A673 (cell line): ENCODE data around the gene MINDY4. TPM values are rescaled to one million over a fixed set of nuclear protein-coding genes. Genes with fewer than 3 reads are reported as not detected.

Experiments used
- BruUV-seq: library from RNA; stranded (reverse); fragments of 400-500 nt; replicated peaks from 2 replicates; lab custom pipeline; 2021; lab: Mats Ljungman, UMichigan
- CTCF ChIA-PET: fragments of 300-600 bp; sonication (Branson Sonifier 250); formaldehyde crosslinking; loops from one replicate; lab custom pipeline; 2022; ENCODE audit warnings: antibody characterized with exemption; lab: Charles Lee
- POLR2A ChIA-PET: fragments of 300-600 bp; sonication (Branson Sonifier 250); formaldehyde crosslinking; loops from one replicate; lab custom pipeline; 2022; ENCODE audit warnings: antibody characterized with exemption; ENCODE audit not compliant: low non-redundant PET; lab: Charles Lee
- DNase-seq: peaks from one replicate; pipeline ENCODE4 v3.0.0-alpha.2; 2015; ENCODE audit warnings: low spot score
- H3K27ac ChIP-seq: fragments of 200-600 bp; sonication (generic); 2 replicates; pipeline ENCODE4 v1.5.1; 2016; ENCODE audit warnings: mixed run types, low read depth, mild to moderate bottlenecking, mixed read lengths, antibody characterized with exemption, low read length; ENCODE audit not compliant: poor library complexity, severe bottlenecking
- H3K27me3 ChIP-seq: fragments of 200-600 bp; sonication (generic); replicated peaks from 2 replicates; pipeline ENCODE4 v1.6.1; 2017; ENCODE audit warnings: mixed run types, low read depth, mild to moderate bottlenecking, mixed read lengths, antibody characterized with exemption, low read length; ENCODE audit not compliant: insufficient read depth, poor library complexity
- H3K36me3 ChIP-seq: fragments of 200-600 bp; sonication (generic); 2 replicates; pipeline ENCODE4 v1.6.1; 2016; ENCODE audit warnings: mixed run types, mild to moderate bottlenecking, mixed read lengths, antibody characterized with exemption, low read length; ENCODE audit not compliant: insufficient read depth, poor library complexity, severe bottlenecking
- H3K4me1 ChIP-seq: fragments of 200-600 bp; sonication (generic); 2 replicates; pipeline ENCODE4 v1.6.1; 2017; ENCODE audit warnings: mixed run types, mild to moderate bottlenecking, mixed read lengths, antibody characterized with exemption, low read length; ENCODE audit not compliant: insufficient read depth, poor library complexity, severe bottlenecking
- H3K4me3 ChIP-seq: fragments of 200-600 bp; sonication (generic); 2 replicates; pipeline ENCODE4 v1.5.1; 2016; ENCODE audit warnings: low read depth, mixed run types, mild to moderate bottlenecking, mixed read lengths, low read length; ENCODE audit not compliant: poor library complexity, severe bottlenecking
- H3K9me3 ChIP-seq: fragments of 200-600 bp; sonication (generic); 2 replicates; pipeline ENCODE4 v1.6.1; 2016; ENCODE audit warnings: mixed run types, low read depth, mild to moderate bottlenecking, mixed read lengths, antibody characterized with exemption, low read length; ENCODE audit not compliant: poor library complexity, severe bottlenecking
- EZH2 ChIP-seq: fragments of 200-600 bp; sonication (generic); IDR thresholded peaks from 2 replicates; pipeline ENCODE4 v1.6.1; 2017; ENCODE audit warnings: borderline replicate concordance, low read depth, mild to moderate bottlenecking, mixed read lengths, antibody characterized with exemption, low read length; ENCODE audit not compliant: poor library complexity, severe bottlenecking
- intact Hi-C: fragments of 100-400 bp; cut with micrococcal nuclease; formaldehyde crosslinking; loops from one replicate; pipeline ENCODE4 v1.10.0; 2022; ENCODE audit not compliant: unreplicated experiment
- total RNA-seq: library from RNA; stranded (reverse); gene quantifications from 2 replicates; pipeline ENCODE4 v1.2.3, GENCODE V29; 2021
- TF ChIP-seq, protein P1 (sequence below): fragments of 300-800, 200-600 bp; sonication (generic); conservative IDR thresholded peaks from 2 replicates; pipeline ENCODE4 v1.5.1; 2017; ENCODE audit warnings: low read depth, mild to moderate bottlenecking, antibody characterized with exemption, low read length, moderate library complexity, mixed read lengths

The MINDY4 gene
- total RNA-seq, 1 experiment from 2014 or later: 3.8 TPM

- no peak overlapping the region for H3K4me3 ChIP-seq
- H3K27ac ChIP-seq: no peak overlapping the region
- CTCF ChIA-PET: no interaction called here
- H3K27me3 ChIP-seq: no peaks in the 10 kb centered on the region
- H3K4me1 ChIP-seq: no peaks in the 10 kb centered on the region
- no TSS peak for BruUV-seq
- no peaks in the 10 kb centered on the region for H3K36me3 ChIP-seq
- POLR2A ChIA-PET: no interaction called here
- intact Hi-C loops: no loop called here
- TF ChIP-seq EZH2: no peak
- H3K9me3 ChIP-seq: no peaks in the 10 kb centered on the region
- no peak for DNase-seq
Observed at GRCh38 chr7:30845426-30846135, 74.4 kb downstream of the MINDY4 start.

- BruUV-seq: no TSS peak
- POLR2A ChIA-PET: no interaction called here
- no peak overlapping the region for H3K4me3 ChIP-seq
- no peaks in the 10 kb centered on the region for H3K36me3 ChIP-seq
- CTCF ChIA-PET: no interaction called here
- DNase-seq: no peak
- intact Hi-C loops: no loop called here
- TF ChIP-seq EZH2: no peak
- TF ChIP-seq, protein P1, sequence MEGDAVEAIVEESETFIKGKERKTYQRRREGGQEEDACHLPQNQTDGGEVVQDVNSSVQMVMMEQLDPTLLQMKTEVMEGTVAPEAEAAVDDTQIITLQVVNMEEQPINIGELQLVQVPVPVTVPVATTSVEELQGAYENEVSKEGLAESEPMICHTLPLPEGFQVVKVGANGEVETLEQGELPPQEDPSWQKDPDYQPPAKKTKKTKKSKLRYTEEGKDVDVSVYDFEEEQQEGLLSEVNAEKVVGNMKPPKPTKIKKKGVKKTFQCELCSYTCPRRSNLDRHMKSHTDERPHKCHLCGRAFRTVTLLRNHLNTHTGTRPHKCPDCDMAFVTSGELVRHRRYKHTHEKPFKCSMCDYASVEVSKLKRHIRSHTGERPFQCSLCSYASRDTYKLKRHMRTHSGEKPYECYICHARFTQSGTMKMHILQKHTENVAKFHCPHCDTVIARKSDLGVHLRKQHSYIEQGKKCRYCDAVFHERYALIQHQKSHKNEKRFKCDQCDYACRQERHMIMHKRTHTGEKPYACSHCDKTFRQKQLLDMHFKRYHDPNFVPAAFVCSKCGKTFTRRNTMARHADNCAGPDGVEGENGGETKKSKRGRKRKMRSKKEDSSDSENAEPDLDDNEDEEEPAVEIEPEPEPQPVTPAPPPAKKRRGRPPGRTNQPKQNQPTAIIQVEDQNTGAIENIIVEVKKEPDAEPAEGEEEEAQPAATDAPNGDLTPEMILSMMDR: no peak
- H3K27ac ChIP-seq: no peak overlapping the region
- no peaks in the 10 kb centered on the region for H3K4me1 ChIP-seq
- no peaks in the 10 kb centered on the region for H3K27me3 ChIP-seq
- H3K9me3 ChIP-seq: no peaks in the 10 kb centered on the region
Observed at GRCh38 chr7:30846378-30846777, 75.2 kb downstream of the MINDY4 start.

DNA sequence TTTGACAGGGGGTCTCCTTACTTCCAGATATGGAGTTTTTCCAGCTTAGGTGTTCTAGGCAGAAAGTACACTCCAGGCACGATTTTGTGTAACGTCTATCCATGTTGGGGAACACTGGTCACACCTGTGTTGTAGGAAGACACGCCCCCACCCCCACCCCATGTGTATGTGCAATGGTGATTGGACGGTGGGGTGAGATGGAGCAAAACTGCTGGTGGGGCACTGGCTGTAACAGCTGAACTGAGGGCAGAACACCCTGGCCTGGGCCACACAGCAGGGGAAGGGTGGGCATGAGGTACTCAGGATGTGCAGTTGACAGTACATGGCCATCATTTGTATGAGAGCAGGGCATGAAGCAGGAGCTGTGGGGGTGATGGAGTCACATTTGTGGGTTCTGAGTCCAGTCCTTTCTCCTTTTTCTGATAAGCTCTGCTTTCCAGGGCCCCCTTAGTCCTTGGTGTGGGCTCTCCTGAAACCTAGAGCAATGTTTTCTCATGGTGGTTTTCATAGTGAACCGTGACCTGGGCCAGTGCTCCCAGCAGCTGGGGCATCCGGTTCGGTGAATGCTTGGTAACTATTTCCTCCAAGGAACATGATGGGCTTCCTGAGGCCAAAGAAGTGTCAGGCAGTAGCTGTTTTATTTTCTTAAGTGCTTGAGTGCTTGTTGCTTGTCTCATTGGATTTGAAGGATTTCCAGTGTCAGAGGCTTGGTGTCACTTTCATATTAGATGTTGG is 77.1 kb downstream of the MINDY4 start:
- CTCF ChIA-PET: no interaction called here

More for the DNA sequence above, 77.1 kb downstream of the MINDY4 start:
- H3K4me3 ChIP-seq: no peak overlapping the region
- DNase-seq: no peak
- H3K9me3 ChIP-seq: no peaks in the 10 kb centered on the region
- no TSS peak for BruUV-seq
- TF ChIP-seq, protein P1: no peak
- no peak for TF ChIP-seq EZH2
- no peaks in the 10 kb centered on the region for H3K4me1 ChIP-seq
- no peak overlapping the region for H3K27ac ChIP-seq
- no peaks in the 10 kb centered on the region for H3K27me3 ChIP-seq
- intact Hi-C loops: no loop called here
- POLR2A ChIA-PET: no interaction called here
- no peaks in the 10 kb centered on the region for H3K36me3 ChIP-seq
